Activated T-helper 1 cell treated with anti-CD3 and anti-CD28 coated beads, Interleukin-2, amount 50 U/mL, for 16 hours (primary cell): Measurements from ENCODE around the gene CRKL.
A peak's percentile ranks its signal among the peaks of the same experiment; 100 is the strongest.

Experiments
- DNase-seq, 2 donors: peaks; one replicate each; pipeline ENCODE4 v3.0.0-alpha.2; 2020; ENCODE audit warnings: low read depth in 1 of 2, low spot score in 1 of 2

CRKL gene

GRCh38 chr22:20994902-20995241, 77.7 kb downstream of the CRKL start:
- DNase-seq = no peak

- DNase-seq = no peak
Measured at GRCh38 chr22:20995329-20996030, 78.3 kb downstream of the CRKL start.

- DNase-seq = no peak
Measured at GRCh38 chr22:20996031-20996410, 78.8 kb downstream of the CRKL start.

- no peak for DNase-seq
Measured at GRCh38 chr22:20996598-20997535, 79.7 kb downstream of the CRKL start.

GRCh38 chr22:20997536-20998257, 80.5 kb downstream of the CRKL start:
- no peak for DNase-seq

GRCh38 chr22:20998411-20999336, 81.5 kb downstream of the CRKL start:
- no peak for DNase-seq

GRCh38 chr22:20999350-21000206, 82.4 kb downstream of the CRKL start:
- no peak for DNase-seq

- DNase-seq = no peak
Measured at GRCh38 chr22:21000207-21000986, 83.2 kb downstream of the CRKL start.

GRCh38 chr22:21000987-21001600, 83.9 kb downstream of the CRKL start:
- DNase-seq = no peak

GRCh38 chr22:21001601-21002325, 84.6 kb downstream of the CRKL start, which contains the start of gene THAP7:
Gene THAP7, minus strand, starts transcription at chr22:21002118. Its CDS starts 207 bp downstream, at chr22:21001911.
- peak; percentile 94 to 96 for DNase-seq
